GM21528 (cell line): ENCODE data around the gene COL26A1.
"Not testable (repeated sequence)": the region's sequence is repeated elsewhere in the genome, so short reads cannot be mapped to it uniquely, and the experiment has no call there.

Source experiments
- ATAC-seq: cut with Tn5 transposase; IDR thresholded peaks from one replicate; pipeline ENCODE4 v1.9.1; 2021; ENCODE audit warnings: mild to moderate bottlenecking, moderate library complexity; ENCODE audit not compliant: unreplicated experiment, low FRiP score

Gene COL26A1

DNA sequence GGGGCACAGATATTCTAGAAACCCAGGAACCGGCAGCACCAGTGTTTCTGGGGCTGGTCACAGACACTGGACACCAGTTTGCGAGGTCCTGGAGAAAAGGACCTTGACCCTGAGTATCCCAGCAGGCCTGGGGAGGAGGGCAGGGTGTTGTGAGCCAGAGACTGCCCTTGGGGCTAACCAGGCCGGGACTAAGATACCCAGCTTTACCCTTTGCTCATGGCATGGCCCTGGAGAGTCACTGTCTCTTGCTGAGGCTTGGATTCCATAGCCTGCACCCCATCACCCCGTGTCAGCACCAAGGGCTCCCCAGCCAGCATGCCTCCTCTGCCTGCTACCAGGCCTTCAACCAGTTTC is 124.4 kb downstream of the COL26A1 start:
- ATAC-seq: no peak

DNA sequence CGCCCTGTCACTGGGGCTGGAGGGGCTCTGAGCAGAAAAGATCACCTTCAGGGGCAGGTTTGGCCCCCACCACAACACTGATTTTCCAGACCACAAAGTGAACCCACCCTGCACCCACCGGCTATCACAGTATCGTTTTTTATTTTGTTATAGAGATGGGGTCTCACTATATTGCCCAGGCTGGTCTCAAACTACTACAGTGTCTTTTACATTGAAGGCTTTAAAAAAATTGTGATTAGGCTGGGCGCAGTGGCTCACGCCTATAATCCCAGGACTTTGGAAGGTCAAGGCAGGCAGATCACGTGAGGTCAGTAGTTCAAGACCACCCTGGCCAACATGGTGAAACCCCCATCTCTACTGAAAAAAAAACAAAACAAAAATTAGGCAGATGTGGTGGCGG is 125.1 kb downstream of the COL26A1 start:
- no peak for ATAC-seq

DNA sequence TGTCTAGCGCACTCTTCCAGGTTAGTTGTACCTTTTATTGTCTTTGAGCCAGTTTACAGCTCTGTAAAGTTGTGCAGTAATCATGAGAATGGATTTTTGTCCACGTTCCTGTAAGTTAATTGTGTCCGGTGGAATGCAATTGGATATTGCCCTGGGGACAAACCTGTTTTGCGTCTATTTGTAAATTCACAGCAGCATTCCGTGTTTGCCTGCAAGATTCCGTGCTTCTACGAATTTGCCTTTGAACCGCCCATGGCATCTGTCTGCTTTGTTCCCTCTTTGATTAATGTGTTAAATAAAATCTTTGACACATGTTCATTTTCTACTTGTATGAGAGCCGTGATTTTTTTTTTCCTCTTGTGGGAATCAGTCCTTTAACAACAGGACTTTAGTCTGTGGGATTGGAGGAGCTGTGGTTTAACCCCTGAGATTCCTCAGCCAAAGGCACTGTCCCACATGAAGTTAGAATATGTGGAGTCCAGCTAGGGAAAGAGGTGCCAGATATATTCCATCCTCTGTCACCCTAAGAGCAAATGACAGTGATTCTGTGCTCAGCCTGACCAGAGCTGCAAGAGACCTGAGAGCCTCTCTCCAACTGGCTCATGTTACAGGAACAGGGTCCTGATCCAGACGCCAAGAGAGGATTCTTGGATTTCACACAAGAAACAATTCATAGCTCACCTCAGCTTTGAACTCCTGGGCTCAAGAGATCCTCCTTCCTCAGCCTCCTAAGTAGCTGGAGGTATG is 126.3 kb downstream of the COL26A1 start:
- ATAC-seq: no peak

DNA sequence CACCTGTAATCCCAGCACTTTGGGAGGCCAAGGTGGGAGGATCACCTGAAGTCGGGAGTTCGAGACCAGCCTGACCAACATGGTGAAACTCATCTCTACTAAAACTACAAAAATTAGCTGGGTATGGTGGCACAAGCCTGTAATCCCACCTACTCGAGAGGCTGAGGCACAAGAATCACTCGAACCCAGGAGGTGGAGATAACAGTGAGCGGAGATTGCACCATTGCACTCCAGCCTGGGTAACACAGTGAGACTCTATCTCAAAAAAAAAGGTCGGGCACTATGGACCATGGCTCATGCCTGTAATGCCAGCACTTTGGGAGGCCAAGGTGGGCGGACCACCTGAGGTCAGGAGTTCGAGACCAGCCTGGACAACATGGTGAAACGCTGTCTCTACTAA is 127.8 kb downstream of the COL26A1 start:
- not testable (repeated sequence) for ATAC-seq

DNA sequence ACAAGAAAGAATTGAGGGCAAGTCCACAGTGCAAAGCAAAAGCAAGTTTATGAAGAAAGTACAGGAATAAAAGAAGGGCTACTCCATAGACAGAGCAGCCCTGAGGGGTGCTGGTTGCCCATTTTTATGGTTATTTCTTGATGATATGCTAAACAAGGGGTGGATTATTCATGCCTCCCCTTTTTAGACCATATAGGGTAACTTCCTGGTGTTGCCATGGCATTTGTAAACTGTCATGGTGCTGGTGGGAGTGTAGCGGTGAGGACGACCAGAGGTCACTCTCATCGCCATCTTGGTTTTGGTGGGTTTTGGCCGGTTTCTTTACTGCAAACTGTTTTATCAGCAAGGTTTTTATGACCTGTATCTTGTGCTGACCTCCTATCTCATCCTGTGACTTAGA is 128.8 kb downstream of the COL26A1 start:
- ATAC-seq: not testable (repeated sequence)

DNA sequence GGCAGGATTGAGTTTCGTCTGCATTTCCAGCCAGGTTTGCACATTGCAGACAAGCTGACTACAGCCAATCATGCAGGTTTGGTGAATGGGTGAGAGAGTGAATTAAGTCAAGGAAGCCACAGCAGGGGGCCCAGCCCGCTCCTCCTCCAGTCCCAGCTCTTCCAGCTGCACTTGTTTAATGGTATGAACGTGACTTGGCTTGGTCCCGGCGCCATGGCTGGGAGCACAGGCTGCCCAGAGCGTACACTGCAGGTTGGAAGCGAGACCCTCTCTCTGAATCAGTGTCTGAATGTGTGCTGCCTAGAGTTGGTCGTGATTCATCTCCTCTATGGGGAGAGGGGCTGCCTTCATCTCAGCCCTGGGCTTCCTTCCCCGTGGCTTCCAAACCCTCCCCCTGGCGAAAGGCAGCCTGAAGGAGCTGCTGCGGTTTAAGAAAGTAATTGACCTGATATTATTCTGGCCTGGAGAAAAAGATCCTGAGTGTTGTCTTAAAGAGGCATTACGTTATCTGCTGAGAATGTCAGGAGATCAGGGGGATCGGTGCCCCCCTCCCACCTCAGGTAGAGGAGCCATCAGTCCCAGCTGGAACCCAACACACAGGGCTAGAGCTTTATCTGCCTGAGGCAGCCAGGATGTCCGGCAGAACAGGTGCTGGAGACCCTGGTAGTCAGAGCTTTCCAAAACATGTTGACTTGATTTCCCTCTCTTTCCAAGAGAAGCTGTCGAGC is 132.1 kb downstream of the COL26A1 start:
- no peak for ATAC-seq

DNA sequence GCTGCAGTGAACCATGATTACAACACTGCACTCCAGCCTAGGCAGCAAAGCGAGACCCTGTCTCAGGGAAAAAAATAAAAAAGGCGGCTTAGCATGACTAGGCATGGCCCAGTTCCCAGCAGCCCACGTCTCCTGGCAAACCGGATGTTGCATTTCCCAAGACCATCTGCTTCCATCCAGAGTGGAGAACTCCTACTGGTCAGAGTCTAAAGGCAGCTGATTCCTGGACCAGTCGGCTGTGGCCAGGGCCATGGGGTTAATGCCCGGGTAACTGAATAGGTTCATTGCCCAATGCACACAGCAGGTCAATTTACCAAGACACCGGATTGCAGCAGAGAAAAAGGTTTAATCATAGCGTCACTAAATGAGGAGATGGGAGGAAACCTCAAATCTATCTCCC is 133.3 kb downstream of the COL26A1 start:
- ATAC-seq: no peak

DNA sequence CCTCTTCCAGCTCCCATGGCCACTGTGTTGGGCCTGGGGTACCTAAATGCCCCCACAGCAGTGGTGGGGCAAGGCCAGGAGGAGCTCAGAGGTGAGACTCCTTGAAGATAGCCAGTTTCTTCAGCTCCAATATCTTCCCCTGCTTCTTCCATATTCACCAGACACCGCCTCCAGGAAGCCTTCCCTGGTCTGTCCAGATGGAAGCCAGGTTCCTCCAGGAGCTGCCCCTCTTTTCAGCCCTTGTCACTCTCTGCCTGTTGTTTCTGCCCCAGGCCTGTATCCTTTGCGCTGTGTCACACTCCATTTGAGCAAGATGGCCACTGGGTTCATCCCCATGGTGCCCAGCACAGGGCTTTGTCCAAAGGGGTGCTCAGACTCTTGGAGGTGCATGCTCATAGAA is 138.7 kb downstream of the COL26A1 start:
- ATAC-seq: no peak

DNA sequence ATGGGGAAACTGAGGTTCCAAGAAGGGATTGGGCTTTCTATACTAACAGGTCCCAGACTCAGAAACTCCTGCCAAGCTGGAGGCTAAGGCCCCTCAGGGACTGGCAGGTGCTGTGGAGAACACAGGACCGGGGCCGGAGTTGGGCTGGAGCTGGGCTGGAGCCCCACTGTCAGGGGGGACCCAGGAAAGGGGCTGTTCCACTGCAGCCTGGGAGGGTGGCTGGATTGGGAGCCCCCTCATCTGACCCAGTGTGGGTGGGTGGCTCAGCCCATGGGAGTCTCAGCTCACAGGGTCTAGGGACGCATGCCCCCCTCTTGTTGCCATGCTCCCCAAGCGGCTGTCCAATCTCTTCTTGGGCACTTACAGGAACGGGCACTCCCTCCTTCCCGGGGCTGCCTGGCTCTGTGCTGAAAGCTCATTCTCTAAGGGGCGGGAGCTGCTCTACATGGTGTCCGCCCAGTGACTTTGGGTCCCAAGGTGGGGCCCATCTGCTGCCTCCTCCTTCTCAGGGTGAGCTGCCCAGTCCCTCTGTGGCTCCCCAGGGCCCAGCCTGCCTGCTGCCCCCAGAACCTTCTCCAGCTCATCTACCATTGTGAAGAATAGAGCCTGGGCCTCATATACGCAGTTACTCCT is 139.9 kb downstream of the COL26A1 start:
- no peak for ATAC-seq

DNA sequence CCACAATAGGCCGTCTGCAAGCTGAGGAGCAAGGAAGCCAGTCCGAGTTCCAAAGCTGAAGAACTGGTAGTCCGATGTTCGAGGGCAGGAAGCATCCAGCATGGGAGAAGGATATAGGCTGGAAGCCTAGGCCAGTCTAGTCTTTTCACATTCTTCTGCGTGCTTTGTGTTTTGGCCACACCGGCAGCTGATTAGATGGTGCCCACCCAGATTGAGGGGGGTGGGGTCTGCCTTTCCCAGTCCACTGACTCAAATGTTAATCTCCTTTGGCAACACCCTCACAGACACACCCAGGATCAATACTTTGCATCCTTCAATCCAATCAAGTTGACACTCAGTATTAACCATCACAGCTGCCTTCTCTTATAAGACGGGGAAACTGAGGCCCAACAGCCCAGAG is 142.8 kb downstream of the COL26A1 start:
- ATAC-seq: not testable (repeated sequence)

DNA sequence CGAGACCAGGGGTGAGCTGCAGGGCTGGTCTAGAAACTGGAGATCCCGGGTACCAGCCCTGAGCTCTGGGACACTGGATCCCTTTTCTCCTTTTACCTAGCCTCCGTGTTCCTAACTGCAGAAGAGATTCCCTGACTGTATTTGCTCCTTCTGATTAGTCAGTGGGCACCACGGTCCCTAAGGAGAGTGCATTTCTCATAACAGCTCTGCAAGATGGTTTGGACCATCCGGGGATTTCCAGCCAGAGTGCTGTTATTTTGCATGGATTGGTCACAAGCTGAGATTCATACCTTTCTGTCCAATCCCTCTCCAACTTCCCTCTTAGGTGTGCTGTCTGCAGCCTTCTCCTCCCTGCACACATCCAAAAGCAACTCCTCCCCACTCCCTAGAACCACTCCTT is 143.9 kb downstream of the COL26A1 start:
- no peak for ATAC-seq

DNA sequence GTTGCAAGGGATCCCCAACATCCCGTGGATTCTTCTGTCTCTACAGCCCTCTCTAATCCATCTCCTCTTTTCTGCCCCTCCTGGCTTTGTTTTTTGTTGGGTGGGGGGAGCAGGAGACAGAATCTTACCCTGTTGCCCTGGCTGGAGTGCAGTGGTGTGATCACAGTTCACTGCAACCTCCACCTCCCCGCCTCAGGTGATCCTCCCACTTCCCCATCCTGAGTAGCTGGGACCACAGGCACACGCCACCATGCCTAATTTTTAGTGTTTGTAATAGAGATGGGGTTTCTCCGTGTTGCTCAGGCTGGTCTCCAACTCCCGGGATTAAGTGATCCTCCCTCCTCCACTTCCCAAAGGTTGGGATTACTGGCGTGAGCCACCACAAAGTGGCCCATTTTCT is 144.7 kb downstream of the COL26A1 start:
- no peak for ATAC-seq

DNA sequence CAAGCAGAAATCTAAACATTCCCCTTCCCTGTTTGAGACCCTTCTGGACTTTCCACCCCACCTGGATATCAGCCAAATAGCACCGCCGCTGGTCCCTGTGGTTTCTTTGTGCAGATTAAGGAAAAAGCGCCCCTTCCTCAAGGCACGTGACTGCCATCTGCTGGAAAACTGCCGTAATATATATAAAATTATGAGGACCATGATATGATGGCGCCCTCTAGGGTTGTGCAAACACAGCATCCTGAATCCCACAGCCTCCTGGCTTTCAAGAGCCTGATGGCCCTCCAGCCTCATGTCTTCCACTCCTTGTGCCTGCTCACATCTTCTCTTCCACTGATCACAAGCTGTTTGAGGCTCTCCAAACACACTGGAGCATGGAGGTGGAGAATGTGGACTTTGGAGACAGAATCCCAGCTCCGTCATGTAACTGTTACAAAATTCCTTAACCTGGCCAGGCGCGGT is 145.1 kb downstream of the COL26A1 start:
- no peak for ATAC-seq

DNA sequence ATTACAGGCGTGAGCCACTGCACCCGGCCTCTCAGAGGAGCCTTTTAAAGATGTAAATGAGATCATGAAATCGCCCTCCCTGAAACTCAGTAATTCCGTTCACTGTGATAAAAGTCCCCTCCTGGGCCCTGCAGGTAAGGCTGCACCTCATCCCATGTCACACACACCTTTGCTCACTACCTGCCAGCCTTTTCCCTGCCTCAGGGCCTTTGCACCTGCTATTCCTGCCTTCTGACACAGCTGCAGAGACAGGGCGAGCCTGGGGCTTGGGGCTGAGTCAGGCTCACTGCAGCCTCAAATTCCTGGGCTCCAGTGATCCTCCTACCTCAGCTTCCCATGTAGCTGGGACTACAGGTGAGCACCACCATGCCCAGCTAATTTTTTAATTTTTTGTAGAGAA is 147.6 kb downstream of the COL26A1 start:
- no peak for ATAC-seq

DNA sequence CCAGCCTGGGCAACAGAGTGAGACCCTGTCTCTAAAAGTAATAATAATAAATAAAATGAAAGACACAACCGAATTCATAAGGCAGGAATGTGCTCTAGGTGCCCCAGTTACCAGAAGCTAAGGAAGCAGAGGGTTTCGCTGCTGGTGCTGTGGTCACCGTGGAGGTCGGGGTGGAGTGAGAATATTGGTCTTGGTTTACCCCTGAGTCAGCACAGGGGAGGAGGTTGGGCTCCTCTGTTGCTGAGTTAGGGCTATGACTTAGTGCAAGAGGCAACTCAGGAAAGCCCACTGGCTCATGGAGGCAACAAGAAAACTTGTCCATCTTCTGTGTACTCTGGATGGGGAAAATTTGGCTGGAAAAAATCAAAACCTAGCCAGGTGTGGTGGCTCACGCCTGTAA is 149.3 kb downstream of the COL26A1 start:
- ATAC-seq: no peak

DNA sequence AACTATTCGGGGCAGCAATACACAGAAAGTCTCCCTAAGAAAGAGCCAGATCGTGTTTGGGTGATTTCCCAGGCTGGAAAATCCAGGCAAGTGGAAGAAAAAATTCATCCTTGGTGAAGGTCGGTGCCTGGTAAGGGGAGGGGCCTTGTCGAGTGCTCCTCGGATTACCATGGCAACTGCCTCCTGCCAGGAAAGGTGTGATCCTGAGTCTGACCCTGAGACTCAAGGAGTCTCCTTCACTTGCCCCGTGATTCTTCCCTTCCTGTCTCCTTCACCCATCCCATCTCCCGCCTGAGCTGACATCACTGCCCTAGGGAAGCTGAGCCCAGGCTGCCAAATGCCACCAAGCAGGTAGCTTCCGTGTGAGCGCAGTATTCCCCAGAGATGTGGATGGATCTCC is 154.2 kb downstream of the COL26A1 start:
- no peak for ATAC-seq

DNA sequence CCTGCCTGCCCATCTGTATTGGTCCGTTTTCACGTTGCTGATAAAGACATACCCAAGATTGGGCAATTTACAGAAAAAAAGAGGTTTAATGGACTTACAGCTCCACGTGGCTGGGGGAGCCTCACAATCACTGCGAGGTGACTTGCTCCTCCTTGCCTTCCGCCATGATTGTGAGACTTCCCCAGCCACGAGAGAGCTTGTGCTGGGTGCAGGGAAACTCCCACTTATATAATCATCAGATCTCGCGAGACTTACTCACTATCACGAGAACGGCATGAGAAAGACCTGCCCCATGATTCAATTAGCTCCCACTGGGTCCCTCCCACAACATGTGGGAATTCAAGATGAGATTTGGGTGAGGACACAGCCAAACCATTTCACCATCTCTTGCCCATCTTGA is 154.6 kb downstream of the COL26A1 start:
- no peak for ATAC-seq

DNA sequence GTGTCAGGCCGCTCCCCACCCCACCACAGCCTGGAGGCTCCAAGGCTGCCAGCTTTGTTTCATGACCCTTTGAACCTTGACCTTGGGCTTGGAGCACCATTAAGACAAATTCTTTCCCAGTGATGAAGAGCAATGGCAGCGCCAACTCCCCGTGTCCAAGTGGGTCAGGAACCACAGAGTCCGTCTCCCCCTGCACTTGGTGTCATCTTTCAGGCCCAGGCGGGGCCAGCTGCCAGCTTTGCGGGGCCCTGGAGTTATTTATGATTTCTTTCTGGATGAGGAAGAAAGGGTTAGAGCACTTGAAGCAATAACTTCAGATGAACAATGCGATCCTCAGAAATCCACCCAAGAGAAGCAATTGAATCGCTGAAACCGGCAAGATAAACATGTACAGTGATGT is 155.7 kb downstream of the COL26A1 start:
- no peak for ATAC-seq

DNA sequence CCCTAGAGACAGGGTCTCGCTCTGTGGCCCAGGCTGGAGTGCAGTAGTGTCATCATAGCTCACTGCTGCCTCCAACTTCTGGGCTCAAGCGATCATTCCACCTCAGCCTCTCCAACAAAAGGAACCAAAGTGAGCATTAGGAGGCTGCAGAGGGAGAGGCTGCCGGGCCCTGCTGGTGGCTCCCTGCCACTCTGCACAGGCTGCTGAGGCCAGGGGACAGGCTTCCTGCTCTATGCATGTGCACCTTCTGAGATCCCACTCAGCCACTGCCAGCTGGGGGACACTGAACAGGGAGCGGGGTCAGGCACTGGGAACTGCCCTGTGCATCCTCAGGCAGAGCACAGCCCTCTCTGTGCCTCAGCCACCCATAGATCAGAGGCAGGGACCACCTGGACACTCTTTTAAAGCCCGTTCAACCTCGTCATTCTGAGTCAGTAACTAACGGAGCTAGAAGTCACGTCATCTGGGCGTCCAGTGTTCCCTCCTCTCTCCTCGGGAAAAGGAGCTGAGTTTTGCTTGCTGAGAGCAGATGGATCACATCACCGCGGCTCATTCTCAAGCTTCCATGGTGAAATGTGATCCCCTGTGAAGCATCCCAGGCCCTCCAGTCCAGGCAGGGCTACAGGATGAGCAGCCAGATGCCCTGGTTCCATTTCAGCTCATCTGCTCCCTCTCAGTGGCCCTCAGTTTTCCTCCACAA is 156.8 kb downstream of the COL26A1 start:
- no peak for ATAC-seq

DNA sequence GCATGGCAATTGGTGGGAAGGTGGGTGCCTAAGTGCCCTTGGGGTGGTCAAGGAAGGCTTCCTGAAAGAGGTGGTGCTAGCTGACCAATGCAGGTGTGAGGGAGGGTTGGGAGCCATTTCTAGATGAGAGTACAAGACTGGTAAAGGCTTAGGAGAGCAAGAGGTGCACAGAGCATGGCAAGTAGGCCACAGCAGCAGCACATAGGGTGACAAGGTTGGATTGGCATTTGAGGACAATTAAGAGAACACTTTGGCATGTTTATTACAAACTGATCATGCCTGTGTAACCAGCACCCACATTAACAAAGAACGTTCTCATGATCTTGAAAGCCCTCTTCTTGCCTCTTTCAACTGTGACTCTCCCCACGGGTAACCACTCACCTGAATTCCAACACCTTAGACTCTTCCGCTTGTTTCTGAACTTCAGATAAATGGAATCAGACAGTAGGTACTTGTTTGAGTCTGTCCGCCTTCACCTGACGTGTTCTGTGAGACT is 158.8 kb downstream of the COL26A1 start:
- ATAC-seq: no peak

DNA sequence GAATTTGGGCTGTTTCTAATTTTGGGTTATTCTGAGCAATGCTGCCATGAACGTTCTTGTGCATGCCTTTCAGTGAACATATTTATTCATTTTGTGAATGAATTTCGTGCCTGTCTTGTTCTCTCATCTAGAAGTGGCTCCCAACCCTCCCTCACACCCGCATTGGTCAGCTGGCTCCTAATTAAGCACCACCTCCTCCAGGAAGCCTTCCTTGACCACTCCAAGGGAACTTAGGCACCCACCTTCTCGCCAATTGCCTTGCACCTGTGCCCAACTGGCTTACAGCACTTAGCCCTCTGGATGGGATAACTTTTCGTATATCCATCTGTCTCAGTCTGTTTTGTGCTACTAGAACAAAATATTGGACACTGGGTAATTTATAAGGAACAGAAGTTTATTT is 159.3 kb downstream of the COL26A1 start:
- ATAC-seq: no peak
